Tibial artery (tissue), 4 donors: ENCODE data around the gene ANXA3.
A peak's percentile ranks its signal among the peaks of the same experiment; 100 is the strongest.

ENCODE experiments used
- DNase-seq, 2 donors: peaks; one replicate each; pipeline ENCODE4 v3.0.0-alpha.2; 2019
- H3K27ac ChIP-seq, 2 donors: fragments of 200-600 bp; sonication (generic) in 1 of 2; 1 replicate in 1 of 2; 2 replicates in 1 of 2; pipeline ENCODE4 v1.5.1; 2018 to 2019; ENCODE audit warnings: mild to moderate bottlenecking in 1 of 2
- H3K27me3 ChIP-seq, 2 donors: fragments of 200-600 bp; sonication (generic) in 1 of 2; one replicate each; pipeline versions ENCODE4 v1.5.1 to v1.6.0; 2016 to 2019
- H3K36me3 ChIP-seq, 3 donors: fragments of 200-600 bp; sonication (generic) in 2 of 3; one replicate each; pipeline ENCODE4 v1.5.1; 2016 to 2019; ENCODE audit warnings: mild to moderate bottlenecking in 2 of 3
- H3K4me1 ChIP-seq, 4 donors: fragments of 200-600 bp; sonication (generic) in 2 of 4; 1 replicate in 3 of 4; 2 replicates in 1 of 4; pipeline ENCODE4 v1.5.1; 2016 to 2019
- H3K4me3 ChIP-seq, 2 donors: fragments of 200-600 bp; sonication (generic) in 1 of 2; 1 replicate in 1 of 2; 2 replicates in 1 of 2; pipeline ENCODE4 v1.5.1; 2018 to 2019; ENCODE audit warnings: mild to moderate bottlenecking in 2 of 2
- H3K9me3 ChIP-seq, 3 donors: fragments of 200-600 bp; sonication (generic) in 1 of 3; one replicate each; pipeline ENCODE4 v1.5.1; 2016 to 2019
- CTCF ChIP-seq, 2 experiments: fragments of 200-600 bp in 1 of 2; fragments of 450-650 bp in 1 of 2; IDR thresholded peaks; one replicate each; pipeline ENCODE4 v1.5.1; 2017 to 2019; ENCODE audit warnings: antibody characterized with exemption in 2 of 2, mild to moderate bottlenecking in 1 of 2, moderate library complexity in 1 of 2
- intact Hi-C: fragments of 100-400 bp; cut with DNase I; formaldehyde crosslinking; loops from one replicate; pipeline ENCODE4 v1.15.0; 2023; ENCODE audit warnings: low total_unique reads

ANXA3 gene

GRCh38 chr4:78612398-78613178, 61.0 kb downstream of the ANXA3 start:
- TF ChIP-seq CTCF (IDR thresholded peaks at IDR 0.05), result peak; percentile 70 to 73
- intact Hi-C loops, result loop anchor here (2.0 kb wide), 1 partner anchor 250 kb away; no protein-coding TSS in a partner anchor
- Histone ChIP-seq H3K27ac (no peak overlapping the region), H3K4me1 (no peaks in the 10 kb centered on the region), H3K27me3 (no peaks in the 10 kb centered on the region), H3K9me3 (no peaks in the 10 kb centered on the region), H3K36me3 (no peaks in the 10 kb centered on the region), H3K4me3 (no peak overlapping the region)
- DNase-seq, result no peak

- Histone ChIP-seq H3K36me3 (no peaks in the 10 kb centered on the region), H3K27ac (no peak overlapping the region), H3K4me1 (no peaks in the 10 kb centered on the region), H3K9me3 (no peaks in the 10 kb centered on the region), H3K4me3 (no peak overlapping the region), H3K27me3 (no peaks in the 10 kb centered on the region)
- intact Hi-C loops, result loop anchor here (2.0 kb wide), 1 partner anchor 249 kb away; no protein-coding TSS in a partner anchor
- no peak for TF ChIP-seq CTCF (IDR thresholded peaks at IDR 0.05)
- no peak for DNase-seq
Measured at GRCh38 chr4:78613522-78614321, 62.2 kb downstream of the ANXA3 start.

GRCh38 chr4:78616046-78616498, 64.5 kb downstream of the ANXA3 start:
- DNase-seq, result no peak
- no peaks in the 10 kb centered on the region for H3K36me3 ChIP-seq
- no peak overlapping the region for H3K4me3 ChIP-seq
- TF ChIP-seq CTCF (IDR thresholded peaks at IDR 0.05), result no peak
- no peaks in the 10 kb centered on the region for H3K4me1 ChIP-seq
- no peaks in the 10 kb centered on the region for H3K9me3 ChIP-seq
- intact Hi-C loops, result no loop called here
- no peaks in the 10 kb centered on the region for H3K27me3 ChIP-seq
- H3K27ac ChIP-seq, result no peak overlapping the region

GRCh38 chr4:78618436-78618835, 66.9 kb downstream of the ANXA3 start:
- intact Hi-C loops, result no loop called here
- DNase-seq, result no peak
- Histone ChIP-seq H3K4me1 (no peaks in the 10 kb centered on the region), H3K9me3 (no peaks in the 10 kb centered on the region), H3K27ac (no peak overlapping the region), H3K36me3 (no peaks in the 10 kb centered on the region), H3K4me3 (no peak overlapping the region), H3K27me3 (no peaks in the 10 kb centered on the region)
- no peak for TF ChIP-seq CTCF (IDR thresholded peaks at IDR 0.05)

GRCh38 chr4:78621395-78621794, 69.8 kb downstream of the ANXA3 start:
- Histone ChIP-seq H3K36me3 (no peaks in the 10 kb centered on the region), H3K4me1 (no peaks in the 10 kb centered on the region), H3K27ac (no peak overlapping the region), H3K9me3 (no peaks in the 10 kb centered on the region), H3K27me3 (no peaks in the 10 kb centered on the region), H3K4me3 (no peak overlapping the region)
- DNase-seq, result no peak
- intact Hi-C loops, result no loop called here
- no peak for TF ChIP-seq CTCF (IDR thresholded peaks at IDR 0.05)
